ENCODE results near the gene CCP110.
A peak's percentile ranks its signal among the peaks of the same experiment; 100 is the strongest.

Gene CCP110

DNA sequence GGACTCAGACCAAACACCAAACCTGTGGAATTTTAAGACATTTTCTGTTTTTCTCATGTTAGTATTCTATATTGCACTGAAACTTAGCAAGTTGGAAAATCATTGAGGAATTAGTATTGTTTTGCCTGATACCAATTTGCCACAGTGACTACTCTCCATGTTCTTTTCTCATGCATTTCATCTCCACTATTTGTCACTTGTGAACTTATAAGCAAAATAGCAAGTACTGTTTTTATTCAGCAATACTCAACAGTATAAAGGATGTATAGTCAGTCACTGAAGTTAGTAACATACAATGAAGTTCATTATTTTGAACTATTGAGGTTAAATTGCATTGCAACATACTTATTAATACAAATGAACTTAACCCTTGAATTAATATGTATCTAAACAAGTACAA is 25.9 kb downstream of the CCP110 start:
- H3K36me3 ChIP-seq (ENCODE audit: insufficient read depth, low read length), result peaks cover 68% of the 10 kb centered on the region

DNA sequence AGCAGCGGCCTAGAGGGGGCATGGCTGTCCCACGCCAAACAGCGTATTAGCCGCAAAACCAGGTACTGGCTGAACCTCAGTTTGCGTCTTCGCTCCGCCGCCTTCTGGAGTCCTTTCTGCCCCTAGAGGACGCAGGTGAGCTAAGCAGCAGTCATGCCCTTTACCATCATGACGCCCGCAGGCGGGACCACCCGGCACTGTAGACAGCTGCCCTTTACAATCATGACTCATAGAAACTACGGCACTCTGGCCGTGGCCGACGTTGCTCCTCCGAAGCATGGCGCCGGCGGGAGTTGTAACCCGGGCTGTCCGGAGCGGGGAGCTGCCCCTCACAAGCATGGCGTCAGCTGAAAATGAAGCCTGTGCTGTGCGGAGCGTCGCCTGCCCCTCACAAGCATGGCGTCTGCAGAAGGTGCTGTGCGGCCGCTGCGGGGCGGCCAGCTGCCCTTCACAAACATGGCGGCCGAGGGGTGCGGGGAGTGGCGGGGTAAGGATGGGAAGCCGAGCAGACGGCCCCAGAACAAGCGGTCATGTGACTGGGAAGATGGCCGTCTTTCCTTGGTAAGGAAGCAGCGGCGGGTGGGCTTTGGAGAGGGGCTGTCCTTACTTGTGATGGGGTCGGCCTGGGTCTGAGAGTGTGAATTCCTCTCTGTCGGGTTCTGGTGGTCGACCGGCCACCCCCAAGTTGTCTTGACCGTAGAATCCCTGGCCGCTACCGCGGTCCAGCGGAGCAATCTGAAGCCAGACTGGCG is 31.6 kb downstream of the CCP110 start, which contains the start of gene VPS35L:
VPS35L (plus strand) TSS at position 518 of the 752 bp plus-strand sequence; CDS start at position 545, 27 bp downstream.
- Histone ChIP-seq H3K27ac (ENCODE audit: low read length) (peak within 1 kb of the TSS; percentile 86), H3K9ac (ENCODE audit: low read depth, low read length) (peak within 1 kb of the TSS; percentile 72), H3K36me3 (ENCODE audit: insufficient read depth, low read length) (peaks cover 18% of the 10 kb centered on the region; the same call in 1 of the 2 replicates), H3K4me1 (ENCODE audit: insufficient read depth, low read length) (peaks cover 31% of the 10 kb centered on the region), H3K79me2 (ENCODE audit: insufficient read depth, low read length) (peaks cover 21% of the 10 kb centered on the region; the same call in 1 of the 2 replicates), H2AFZ (ENCODE audit: low read depth, low read length) (peak within 1 kb of the TSS; percentile 91), H3K4me3 (ENCODE audit: low read depth in 1 of 2, low read length in 2 of 2) (peak within 1 kb of the TSS; percentile 81 to 82), H3K27me3 (ENCODE audit: insufficient read depth, low read length, poor library complexity) (no peaks in the 10 kb centered on the region), H4K20me1 (ENCODE audit: insufficient read depth, low read length) (no peaks in the 10 kb centered on the region), H3K4me2 (ENCODE audit: insufficient read depth, low read length) (peak within 1 kb of the TSS; percentile 69), H3K9me3 (ENCODE audit: insufficient read depth, low read length, severe bottlenecking) (no peaks in the 10 kb centered on the region)
- DNase-seq, result peak; percentile 97
- peak; percentile 96 for ATAC-seq (ENCODE audit: insufficient read depth, low read depth)
- no peak for TF ChIP-seq EZH2 (IDR thresholded peaks at IDR 0.05; ENCODE audit: borderline replicate concordance, low read depth, low read length, severe bottlenecking)
- TF ChIP-seq, protein P1, sequence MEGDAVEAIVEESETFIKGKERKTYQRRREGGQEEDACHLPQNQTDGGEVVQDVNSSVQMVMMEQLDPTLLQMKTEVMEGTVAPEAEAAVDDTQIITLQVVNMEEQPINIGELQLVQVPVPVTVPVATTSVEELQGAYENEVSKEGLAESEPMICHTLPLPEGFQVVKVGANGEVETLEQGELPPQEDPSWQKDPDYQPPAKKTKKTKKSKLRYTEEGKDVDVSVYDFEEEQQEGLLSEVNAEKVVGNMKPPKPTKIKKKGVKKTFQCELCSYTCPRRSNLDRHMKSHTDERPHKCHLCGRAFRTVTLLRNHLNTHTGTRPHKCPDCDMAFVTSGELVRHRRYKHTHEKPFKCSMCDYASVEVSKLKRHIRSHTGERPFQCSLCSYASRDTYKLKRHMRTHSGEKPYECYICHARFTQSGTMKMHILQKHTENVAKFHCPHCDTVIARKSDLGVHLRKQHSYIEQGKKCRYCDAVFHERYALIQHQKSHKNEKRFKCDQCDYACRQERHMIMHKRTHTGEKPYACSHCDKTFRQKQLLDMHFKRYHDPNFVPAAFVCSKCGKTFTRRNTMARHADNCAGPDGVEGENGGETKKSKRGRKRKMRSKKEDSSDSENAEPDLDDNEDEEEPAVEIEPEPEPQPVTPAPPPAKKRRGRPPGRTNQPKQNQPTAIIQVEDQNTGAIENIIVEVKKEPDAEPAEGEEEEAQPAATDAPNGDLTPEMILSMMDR (IDR thresholded peaks at IDR 0.05; ENCODE audit: borderline replicate concordance, extremely low read depth, low read length, poor library complexity, severe bottlenecking), result peak; percentile 85

More for the DNA sequence above, 25.9 kb downstream of the CCP110 start:
- H3K79me2 ChIP-seq (ENCODE audit: insufficient read depth, low read length), result 0 out of 2 replicates have a peak, but pooled peaks cover under 1% of the 10 kb centered on the region
- no peaks in the 10 kb centered on the region for H3K9me3 ChIP-seq (ENCODE audit: insufficient read depth, low read length, severe bottlenecking)
- no peaks in the 10 kb centered on the region for H4K20me1 ChIP-seq (ENCODE audit: insufficient read depth, low read length)
- no peaks in the 10 kb centered on the region for H3K27me3 ChIP-seq (ENCODE audit: insufficient read depth, low read length, poor library complexity)
- no peak overlapping the region for H2AFZ ChIP-seq (ENCODE audit: low read depth, low read length)
- H3K27ac ChIP-seq (ENCODE audit: low read length), result no peak overlapping the region
- H3K4me3 ChIP-seq (ENCODE audit: low read depth in 1 of 2, low read length in 2 of 2), result no peak overlapping the region
- ATAC-seq (ENCODE audit: insufficient read depth, low read depth) (no peak), DNase-seq (no peak)
- peaks cover 13% of the 10 kb centered on the region for H3K4me1 ChIP-seq (ENCODE audit: insufficient read depth, low read length)
- H3K9ac ChIP-seq (ENCODE audit: low read depth, low read length), result no peak overlapping the region
- H3K4me2 ChIP-seq (ENCODE audit: insufficient read depth, low read length), result no peak overlapping the region
- TF ChIP-seq, protein P1 (IDR thresholded peaks at IDR 0.05; ENCODE audit: borderline replicate concordance, extremely low read depth, low read length, poor library complexity, severe bottlenecking), result no peak
- TF ChIP-seq EZH2 (IDR thresholded peaks at IDR 0.05; ENCODE audit: borderline replicate concordance, low read depth, low read length, severe bottlenecking), result no peak

DNA sequence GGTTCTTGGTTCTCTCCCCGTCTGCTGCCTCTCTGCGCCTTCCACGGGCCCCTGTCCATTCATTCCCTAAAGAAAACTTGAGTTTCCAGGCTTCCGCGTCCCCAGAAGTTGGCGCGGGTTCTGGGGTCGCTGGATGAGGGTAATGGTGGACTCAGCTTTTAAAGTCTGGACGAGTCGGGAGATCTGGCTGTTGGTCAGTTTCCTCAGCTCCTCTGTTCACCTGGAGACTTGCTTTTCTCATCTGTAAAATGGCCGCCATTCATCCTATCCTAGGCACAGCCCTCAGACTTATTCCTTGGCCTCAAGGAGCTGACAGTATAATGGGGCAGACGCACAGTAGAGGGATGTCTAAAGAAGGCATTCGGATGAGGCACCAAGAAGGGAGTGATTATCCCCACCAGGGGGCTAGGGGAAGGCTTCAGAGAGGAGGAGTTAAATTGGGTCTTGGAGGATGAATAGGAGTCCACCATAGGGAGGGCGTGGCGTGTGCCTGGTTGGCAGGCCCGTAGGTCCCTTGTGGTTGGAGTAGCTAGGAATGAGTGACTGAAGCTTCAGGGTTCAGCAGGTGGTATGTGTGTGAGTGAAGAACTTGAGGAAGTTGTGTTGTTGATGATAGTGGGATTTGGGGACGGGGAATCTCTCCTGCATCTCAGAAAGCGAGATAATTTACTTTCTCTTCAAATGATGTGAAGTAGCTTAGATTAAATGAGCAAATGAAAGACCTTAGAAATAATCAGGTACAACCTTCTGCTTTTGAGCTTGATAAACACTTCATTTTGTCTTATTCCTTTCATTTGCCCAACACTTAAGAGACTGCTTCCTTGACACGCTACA is 32.4 kb downstream of the CCP110 start:
- no peaks in the 10 kb centered on the region for H3K27me3 ChIP-seq (ENCODE audit: insufficient read depth, low read length, poor library complexity)
- H3K9ac ChIP-seq (ENCODE audit: low read depth, low read length), result peak overlapping the region; percentile 72
- peak overlapping the region; percentile 91 for H2AFZ ChIP-seq (ENCODE audit: low read depth, low read length)
- peaks cover 10% of the 10 kb centered on the region; the same call in 1 of the 2 replicates for H3K36me3 ChIP-seq (ENCODE audit: insufficient read depth, low read length)
- H3K4me3 ChIP-seq (ENCODE audit: low read depth in 1 of 2, low read length in 2 of 2), result peak overlapping the region; percentile 81 to 82; a peak in 3 of 4 replicates
- H3K4me1 ChIP-seq (ENCODE audit: insufficient read depth, low read length), result peaks cover 31% of the 10 kb centered on the region
- peak overlapping the region; percentile 86 for H3K27ac ChIP-seq (ENCODE audit: low read length)
- H3K4me2 ChIP-seq (ENCODE audit: insufficient read depth, low read length), result peak overlapping the region; percentile 69
- H3K9me3 ChIP-seq (ENCODE audit: insufficient read depth, low read length, severe bottlenecking), result no peaks in the 10 kb centered on the region
- ATAC-seq (ENCODE audit: insufficient read depth, low read depth) (no peak), DNase-seq (peak; percentile 48)
- H4K20me1 ChIP-seq (ENCODE audit: insufficient read depth, low read length), result no peaks in the 10 kb centered on the region
- H3K79me2 ChIP-seq (ENCODE audit: insufficient read depth, low read length), result peaks cover 23% of the 10 kb centered on the region; the same call in 1 of the 2 replicates
- TF ChIP-seq EZH2 (IDR thresholded peaks at IDR 0.05; ENCODE audit: borderline replicate concordance, low read depth, low read length, severe bottlenecking), result no peak
- TF ChIP-seq, protein P1 (IDR thresholded peaks at IDR 0.05; ENCODE audit: borderline replicate concordance, extremely low read depth, low read length, poor library complexity, severe bottlenecking), result peak; percentile 33

Data from DND-41 (cell line).